CD4-positive, alpha-beta T cell (primary cell): ENCODE results near the gene PPIL3. TPM values are rescaled to one million over a fixed set of nuclear protein-coding genes. Genes with fewer than 3 reads are reported as not detected.

Source experiments
- ATAC-seq: fragments of 200-7000 bp; cut with Tn5 transposase; one replicate; pipeline ENCODE4 v1.10.0; 2022; ENCODE audit warnings: mild to moderate bottlenecking; ENCODE audit not compliant: poor library complexity
- CTCF ChIA-PET: fragments of 350-600 bp; sonication (Branson Sonifier 250); formaldehyde crosslinking; loops from one replicate; lab custom pipeline; 2021; ENCODE audit warnings: antibody characterized with exemption, inconsistent platforms; lab: Charles Lee
- POLR2A ChIA-PET: fragments of 350-600 bp; sonication (Branson Sonifier 250); formaldehyde crosslinking; loops from one replicate; lab custom pipeline; 2021; ENCODE audit warnings: antibody characterized with exemption, inconsistent platforms; lab: Charles Lee
- DNase-seq, 14 experiments: peaks; one replicate each; pipeline ENCODE4 v3.0.0-alpha.2; 2013 to 2020; ENCODE audit warnings: mixed read lengths in 2 of 14
- H3K27ac ChIP-seq, 2 donors: one replicate each; pipeline versions ENCODE4 v1.5.1 to v1.7.0; 2013; ENCODE audit warnings: low read length in 2 of 2, low read depth in 1 of 2, mild to moderate bottlenecking in 1 of 2
- H3K27me3 ChIP-seq, 2 experiments: 1 replicate in 1 of 2; 2 replicates in 1 of 2; pipeline versions ENCODE4 v1.6.1 to v1.7.0; 2013; ENCODE audit warnings: low read length in 2 of 2, control low read depth in 1 of 2, mild to moderate bottlenecking in 1 of 2, moderate library complexity in 1 of 2; ENCODE audit not compliant: insufficient read depth in 2 of 2, control insufficient read depth in 1 of 2
- H3K36me3 ChIP-seq: one replicate; pipeline ENCODE4 v1.6.1; 2013; ENCODE audit warnings: low read length, control low read depth; ENCODE audit not compliant: insufficient read depth
- H3K4me1 ChIP-seq: one replicate; pipeline ENCODE4 v1.6.1; 2013; ENCODE audit warnings: low read length, control low read depth; ENCODE audit not compliant: insufficient read depth
- H3K4me3 ChIP-seq: one replicate; pipeline ENCODE4 v1.5.1; 2013; ENCODE audit warnings: mild to moderate bottlenecking, low read length, moderate library complexity
- H3K9me3 ChIP-seq, 2 experiments: 1 replicate in 1 of 2; 2 replicates in 1 of 2; pipeline versions ENCODE4 v1.6.1 to v1.7.0; 2013; ENCODE audit warnings: low read length in 2 of 2, mild to moderate bottlenecking in 2 of 2, control low read depth in 1 of 2, moderate library complexity in 1 of 2; ENCODE audit not compliant: control insufficient read depth in 1 of 2, insufficient read depth in 1 of 2
- H3K27ac Mint-ChIP-seq: one replicate; pipeline ENCODE4 v1.8.0; 2020; ENCODE audit warnings: mixed read lengths
- H3K27me3 Mint-ChIP-seq: one replicate; pipeline ENCODE4 v1.8.0; 2021; ENCODE audit warnings: mixed read lengths
- H3K36me3 Mint-ChIP-seq: one replicate; pipeline ENCODE4 v1.8.0; 2021; ENCODE audit warnings: low read depth, mixed read lengths
- H3K4me1 Mint-ChIP-seq: one replicate; pipeline ENCODE4 v1.8.0; 2021; ENCODE audit warnings: low read depth, mixed read lengths
- H3K4me3 Mint-ChIP-seq: one replicate; pipeline ENCODE4 v1.8.0; 2020; ENCODE audit warnings: mild to moderate bottlenecking, mixed read lengths
- H3K9me3 Mint-ChIP-seq: one replicate; pipeline ENCODE4 v1.8.0; 2020; ENCODE audit warnings: mixed read lengths
- CTCF ChIP-seq: fragments of 200-600 bp; IDR thresholded peaks from one replicate; pipeline ENCODE4 v1.8.0; 2022; ENCODE audit warnings: antibody characterized with exemption, mild to moderate bottlenecking
- intact Hi-C, 2 experiments: fragments of 100-400 bp; cut with DNase I in 1 of 2; cut with micrococcal nuclease in 1 of 2; formaldehyde crosslinking; loops; one replicate each; pipeline versions ENCODE4 v1.15.1 to v1.9.0; 2023 to 2025; cut with DNase I, micrococcal nuclease
- total RNA-seq, 174 experiments: library from RNA in 2 of 174; stranded (reverse) in 2 of 174; gene quantifications; one replicate each; pipeline ENCODE4 v1.2.3 and lab custom pipeline; 2021 to 2026

PPIL3 gene
- total RNA-seq, 2 experiments from 2014 or later = 23.1 to 29.8 TPM

- H3K27me3 Mint-ChIP-seq = no peaks in the 10 kb centered on the region
- TF ChIP-seq CTCF = no peak
- DNase-seq = no peak
- H3K27me3 ChIP-seq = no peaks in the 10 kb centered on the region
- CTCF ChIA-PET = interaction anchor here (1.0 kb wide), 1 partner anchor 9 kb away, joined by 3 read pairs; no protein-coding TSS in a partner anchor
- H3K9me3 ChIP-seq = no peaks in the 10 kb centered on the region
- no peaks in the 10 kb centered on the region for H3K9me3 Mint-ChIP-seq
- no peak overlapping the region for H3K4me3 ChIP-seq
- no peak overlapping the region for H3K27ac Mint-ChIP-seq
- intact Hi-C loops = no loop called here
- H3K36me3 ChIP-seq = peaks cover 15% of the 10 kb centered on the region
- H3K27ac ChIP-seq = no peak overlapping the region
- peaks cover 30% of the 10 kb centered on the region for H3K36me3 Mint-ChIP-seq
- H3K4me1 ChIP-seq = no peaks in the 10 kb centered on the region
- no peaks in the 10 kb centered on the region for H3K4me1 Mint-ChIP-seq
- no peak overlapping the region for H3K4me3 Mint-ChIP-seq
- no peak for ATAC-seq
- POLR2A ChIA-PET = interaction anchor here (0.7 kb wide), 1 partner anchor 36 kb away, joined by 5 read pairs; the partner anchor contains the start of gene CLK1
Observed at GRCh38 chr2:200828572-200829257, 60.2 kb downstream of the PPIL3 start.

DNA sequence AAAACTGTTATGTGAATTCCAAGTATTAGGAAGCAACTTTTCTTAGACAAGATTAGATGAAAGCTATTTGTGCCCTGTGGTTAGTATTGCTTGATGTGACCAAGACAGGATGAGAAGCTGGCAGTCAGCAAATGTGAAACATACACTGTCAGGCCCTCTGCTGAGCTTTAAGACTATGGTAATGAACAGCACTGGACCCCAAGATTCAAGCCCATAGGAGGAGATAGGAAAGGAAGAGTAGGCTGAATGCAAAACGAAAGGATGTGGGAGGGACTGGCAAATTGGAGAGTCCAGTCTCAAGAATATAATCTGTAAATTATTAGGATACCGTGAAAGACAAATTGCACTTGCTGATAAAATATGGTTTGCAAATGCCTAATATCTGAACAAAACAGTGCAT lies 60.8 kb downstream of the PPIL3 start:
- no peaks in the 10 kb centered on the region for H3K27me3 ChIP-seq
- H3K4me3 ChIP-seq = no peak overlapping the region
- peaks cover 16% of the 10 kb centered on the region for H3K36me3 ChIP-seq
- CTCF ChIA-PET = interaction anchor here (1.0 to 1.2 kb wide), 2 partner anchors 9 to 115 kb away, joined by 3 read pairs; no protein-coding TSS in a partner anchor
- Mint-ChIP-seq H3K36me3 (peaks cover 30% of the 10 kb centered on the region), H3K27me3 (no peaks in the 10 kb centered on the region), H3K4me1 (no peaks in the 10 kb centered on the region), H3K27ac (no peak overlapping the region), H3K9me3 (no peaks in the 10 kb centered on the region), H3K4me3 (no peak overlapping the region)
- no peaks in the 10 kb centered on the region for H3K4me1 ChIP-seq
- H3K9me3 ChIP-seq = no peaks in the 10 kb centered on the region
- TF ChIP-seq CTCF = no peak
- DNase-seq (no peak), ATAC-seq (no peak)
- H3K27ac ChIP-seq = no peak overlapping the region
- POLR2A ChIA-PET = interaction anchor here (0.7 kb wide), 1 partner anchor 36 kb away, joined by 5 read pairs; the partner anchor contains the start of gene CLK1
- intact Hi-C loops = no loop called here

- ATAC-seq (no peak), DNase-seq (no peak)
- H3K9me3 Mint-ChIP-seq = no peaks in the 10 kb centered on the region
- Histone ChIP-seq H3K9me3 (no peaks in the 10 kb centered on the region), H3K4me3 (no peak overlapping the region), H3K36me3 (peaks cover 64% of the 10 kb centered on the region), H3K4me1 (no peaks in the 10 kb centered on the region), H3K27me3 (no peaks in the 10 kb centered on the region), H3K27ac (no peak overlapping the region)
- H3K27ac Mint-ChIP-seq = no peak overlapping the region
- H3K4me3 Mint-ChIP-seq = no peak overlapping the region
- ChIA-PET CTCF (no interaction called here), POLR2A (interaction anchor here (1.1 kb wide), 1 partner anchor 42 kb away, joined by 3 read pairs; no protein-coding TSS in a partner anchor)
- H3K27me3 Mint-ChIP-seq = no peaks in the 10 kb centered on the region
- intact Hi-C loops = no loop called here
- peaks cover 5% of the 10 kb centered on the region for H3K4me1 Mint-ChIP-seq
- TF ChIP-seq CTCF = no peak
- H3K36me3 Mint-ChIP-seq = peaks cover 70% of the 10 kb centered on the region
Observed at GRCh38 chr2:200821686-200822245, 67.1 kb downstream of the PPIL3 start.

Other genes with a start within 250 kb of the PPIL3 start
- gene BZW1, start 77.2 kb downstream of the PPIL3 start, total RNA-seq = 100 to 1,000 TPM; 190 to 192 TPM
- 1,000 to 10,000 TPM; 1,228 to 1,235 TPM for gene CLK1, start 24.4 kb downstream of the PPIL3 start, total RNA-seq
- 1 to 10 TPM; 6.1 to 6.7 TPM for gene NIF3L1, start 294 bp upstream of the PPIL3 start, total RNA-seq
- gene ORC2, start 74.6 kb upstream of the PPIL3 start, total RNA-seq = 10 to 100 TPM; 25.0 to 26.6 TPM
- 10 to 100 TPM; 29.2 to 30.7 TPM for gene HYCC2, start 182.6 kb upstream of the PPIL3 start, total RNA-seq
- gene NDUFB3, start 182.9 kb upstream of the PPIL3 start, total RNA-seq = 10 to 100 TPM; 10.1 to 13.6 TPM
- gene CFLAR, start 227.1 kb upstream of the PPIL3 start, total RNA-seq = 100 to 1,000 TPM; 178 to 181 TPM